K562 (cell line): ENCODE data around the gene HOXA4. TPM values are rescaled to one million over a fixed set of nuclear protein-coding genes. Genes with fewer than 3 reads are reported as not detected.

ENCODE experiments used
- ATAC-seq: fragments of 200-7000 bp; cut with Tn5 transposase; 3 replicates; pipeline ENCODE4 v1.9.1; 2020; ENCODE audit warnings: moderate library complexity
- BruUV-seq: library from RNA; stranded (reverse); fragments of 400-500 nt; replicated peaks from 2 replicates; lab custom pipeline; 2021; lab: Mats Ljungman, UMichigan
- CTCF ChIA-PET: fragments of 300-600 bp; formaldehyde crosslinking; extraction: SDS; loops from one replicate; lab custom pipeline; 2021; ENCODE audit warnings: low intra/inter-chr PET ratio; lab: Yijun Ruan, JAX
- POLR2A ChIA-PET: fragments of 300-600, 350-650 bp; sonication (Branson Sonifier 250); formaldehyde crosslinking; extraction: SDS; loops from one replicate; lab custom pipeline; 2021; ENCODE audit warnings: antibody characterized with exemption, inconsistent platforms; lab: Yijun Ruan, JAX
- DNase-seq, 4 experiments: peaks; one replicate each; pipeline versions ENCODE4 v3.0.0 to v3.0.0-alpha.2; 2011 to 2018; ENCODE audit warnings: low spot score in 3 of 4, mixed read lengths in 3 of 4; ENCODE audit errors: extremely low read depth in 1 of 4
- FAIRE-seq: peaks from 2 replicates; lab custom pipeline; 2011; peaks lifted over from hg19 to GRCh38; lab: Jason Lieb, UNC
- H2AFZ ChIP-seq: 2 replicates; pipeline ENCODE4 v1.6.0; 2011; ENCODE audit warnings: low read depth, low read length, control low read depth, inconsistent platforms
- H3K27ac ChIP-seq: fragments of 200-600 bp; 3 replicates; pipeline ENCODE4 v1.8.0; 2011; ENCODE audit warnings: low read depth, mild to moderate bottlenecking, control low read depth, inconsistent platforms, low read length, moderate library complexity, mixed read lengths; ENCODE audit errors: extremely low read depth
- H3K27me3 ChIP-seq, 2 experiments: fragments of 300-600 bp in 1 of 2; 2 replicates in 1 of 2; 3 replicates in 1 of 2; pipeline versions ENCODE4 v1.6.0 to v1.8.0; 2011; ENCODE audit warnings: inconsistent platforms in 2 of 2, low read length in 2 of 2, mild to moderate bottlenecking in 1 of 2, mixed read lengths in 1 of 2, moderate library complexity in 1 of 2; ENCODE audit not compliant: control insufficient read depth in 2 of 2, insufficient read depth in 2 of 2
- H3K36me3 ChIP-seq: fragments of 300-600 bp; 3 replicates; pipeline ENCODE4 v1.8.0; 2011; ENCODE audit warnings: mild to moderate bottlenecking, low read length, inconsistent platforms; ENCODE audit not compliant: control insufficient read depth, insufficient read depth
- H3K4me1 ChIP-seq, 2 experiments: fragments of 200-600 bp in 1 of 2; replicated peaks in 1 of 2; 2 replicates in 1 of 2; 3 replicates in 1 of 2; pipeline versions ENCODE4 v1.5.1 to v1.8.0; 2011; ENCODE audit warnings: inconsistent platforms in 2 of 2, low read length in 2 of 2, mild to moderate bottlenecking in 1 of 2, mixed read lengths in 1 of 2, moderate library complexity in 1 of 2; ENCODE audit not compliant: control insufficient read depth in 2 of 2, insufficient read depth in 2 of 2
- H3K4me2 ChIP-seq: 2 replicates; pipeline ENCODE4 v1.6.1; 2011; ENCODE audit warnings: low read length, control low read depth, inconsistent platforms, mixed read lengths; ENCODE audit not compliant: insufficient read depth
- H3K4me3 ChIP-seq: fragments of 200-600 bp; sonication (generic), shearing (Covaris generic); 2 replicates; pipeline ENCODE4 v1.5.1; 2016; ENCODE audit warnings: control low read depth, inconsistent platforms
- H3K79me2 ChIP-seq: fragments of 200-600 bp; 3 replicates; pipeline ENCODE4 v1.8.0; 2011; ENCODE audit warnings: low read length, inconsistent platforms; ENCODE audit not compliant: control insufficient read depth, insufficient read depth
- H3K9ac ChIP-seq, 2 experiments: 2 replicates each; pipeline versions ENCODE4 v1.6.0 to v1.6.1; 2011; ENCODE audit warnings: low read depth in 2 of 2, low read length in 2 of 2, control low read depth in 1 of 2, inconsistent platforms in 1 of 2, mild to moderate bottlenecking in 1 of 2, mixed read lengths in 1 of 2; ENCODE audit not compliant: insufficient read depth in 1 of 2
- H3K9me1 ChIP-seq: one replicate; pipeline ENCODE4 v1.6.0; 2011; ENCODE audit warnings: inconsistent platforms, mild to moderate bottlenecking, low read length, moderate library complexity; ENCODE audit not compliant: control insufficient read depth, insufficient read depth
- H3K9me3 ChIP-seq: replicated peaks from 2 replicates; pipeline ENCODE4 v1.5.1; 2011; ENCODE audit warnings: low read depth, low read length, inconsistent platforms; ENCODE audit not compliant: control insufficient read depth, insufficient read depth
- H4K20me1 ChIP-seq: replicated peaks from 2 replicates; pipeline ENCODE4 v1.6.1; 2011; ENCODE audit warnings: low read length, inconsistent platforms, mixed read lengths; ENCODE audit not compliant: control insufficient read depth, insufficient read depth
- ARID1B ChIP-seq: fragments of 450-650 bp; IDR thresholded peaks from 2 replicates; pipeline ENCODE4 v1.6.1; 2016; ENCODE audit warnings: antibody characterized with exemption, mild to moderate bottlenecking, inconsistent platforms
- DACH1 ChIP-seq: fragments of 450-650 bp; IDR thresholded peaks from 2 replicates; pipeline ENCODE4 v1.6.1; 2018; ENCODE audit not compliant: partially characterized antibody
- EGR1 ChIP-seq: fragments of 450-650 bp; conservative IDR thresholded peaks from 2 replicates; pipeline ENCODE4 v1.6.1; 2017; ENCODE audit warnings: mild to moderate bottlenecking
- GABPB1 ChIP-seq: sonication (generic); formaldehyde crosslinking; IDR thresholded peaks from 2 replicates; pipeline ENCODE4 v1.8.0; 2022; ENCODE audit warnings: mild to moderate bottlenecking, missing genetic modification reagents
- HNRNPL ChIP-seq: fragments of 200-400 bp; formaldehyde crosslinking; IDR thresholded peaks from 2 replicates; pipeline ENCODE4 v1.6.1; 2017; ENCODE audit warnings: low read depth, mild to moderate bottlenecking, low read length
- MCM7 ChIP-seq, 2 experiments: fragments of 450-650 bp; IDR thresholded peaks; 2 replicates each; pipeline ENCODE4 v1.6.1; 2016 to 2018
- MED1 ChIP-seq: sonication (generic); formaldehyde crosslinking; IDR thresholded peaks from 2 replicates; pipeline ENCODE4 v1.8.1; 2023; ENCODE audit warnings: missing genetic modification reagents, borderline replicate concordance
- NCOA6 ChIP-seq: fragments of 450-650 bp; IDR thresholded peaks from 2 replicates; pipeline ENCODE4 v1.6.1; 2017; ENCODE audit warnings: mild to moderate bottlenecking
- POLR3A ChIP-seq: IDR thresholded peaks from 2 replicates; pipeline ENCODE4 v1.6.1; 2011; ENCODE audit warnings: borderline replicate concordance, mild to moderate bottlenecking, moderate library complexity; ENCODE audit not compliant: insufficient read length, insufficient read depth; ENCODE audit errors: extremely low read depth
- RBM14 ChIP-seq: fragments of 200-400 bp; formaldehyde crosslinking; IDR thresholded peaks from 2 replicates; pipeline ENCODE4 v1.6.1; 2018; ENCODE audit warnings: low read depth, mild to moderate bottlenecking, low read length, moderate library complexity, borderline replicate concordance; ENCODE audit not compliant: insufficient read depth
- RFX1 ChIP-seq: fragments of 450-650 bp; IDR thresholded peaks from 2 replicates; pipeline ENCODE4 v1.6.1; 2016; ENCODE audit warnings: mild to moderate bottlenecking, moderate library complexity
- SETDB1 ChIP-seq: IDR thresholded peaks from one replicate; pipeline ENCODE4 v1.6.1; 2012; ENCODE audit warnings: low read length, control low read depth, inconsistent platforms
- SNIP1 ChIP-seq: fragments of 450-650 bp; IDR thresholded peaks from 2 replicates; pipeline ENCODE4 v1.7.1; 2017; ENCODE audit warnings: low read depth, mild to moderate bottlenecking
- SRSF3 ChIP-seq: fragments of 200-400 bp; formaldehyde crosslinking; IDR thresholded peaks from 2 replicates; pipeline ENCODE4 v1.6.1; 2016; ENCODE audit warnings: mild to moderate bottlenecking, low read length, moderate library complexity; ENCODE audit not compliant: insufficient read depth
- ZNF121 ChIP-seq: sonication (generic); formaldehyde crosslinking; conservative IDR thresholded peaks from 2 replicates; pipeline ENCODE4 v1.8.0; 2022; ENCODE audit warnings: missing genetic modification reagents
- ZNF41 ChIP-seq: fragments of 250-450 bp; sonication (Bioruptor Pico); conservative IDR thresholded peaks from 2 replicates; pipeline ENCODE4 v1.4.0; 2020; ENCODE audit warnings: mild to moderate bottlenecking
- ZNF436 ChIP-seq: fragments of 250-450, 450-650 bp; sonication (Bioruptor Pico); formaldehyde crosslinking; IDR thresholded peaks from 2 replicates; pipeline ENCODE4 v1.7.0; 2020; ENCODE audit warnings: mild to moderate bottlenecking
- WGBS: fragments of 100-300 bp; shearing (Covaris generic); methylation state at CpG from one replicate; pipeline ENCODE4 v1.1.6; 2016; ENCODE audit warnings: low coverage, mixed read lengths; ENCODE audit not compliant: insufficient coverage; ENCODE audit errors: missing lambda C conversion rate; 5-methylcytosine and 5-hydroxymethylcytosine counted together
- in situ Hi-C: fragments of 300-500 bp; cut with MboI; formaldehyde crosslinking; loops from 4 replicates; pipeline ENCODE4 v1.15.0; 2018; ENCODE audit warnings: inconsistent platforms, mixed read lengths
- intact Hi-C: fragments of 100-400 bp; cut with micrococcal nuclease; formaldehyde crosslinking; loops from 2 replicates; pipeline ENCODE4 v1.14.2; 2022
- polyA plus RNA-seq, 8 experiments: library from polyadenylated mRNA; depleted of rRNA in 4 of 8; stranded (reverse) in 5 of 8; unstranded in 3 of 8; fragments of >200 nt; fragmentation: Nextera tagmentation in 2 of 8; fragmentation: Illumina TruSeq in 1 of 8; extraction: Ambion mirVana in 2 of 8; extraction: Trizol in 1 of 8; gene quantifications; 2 replicates each; pipeline versions ENCODE4 v1.2.1 to v1.2.3, GENCODE V29; 2011 to 2014; ENCODE audit warnings: inconsistent platforms in 1 of 8, missing spikeins in 1 of 8
- total RNA-seq, 7 experiments: library from RNA; depleted of rRNA in 6 of 7; stranded (reverse); fragments of >200 nt in 6 of 7; fragmentation: Illumina TruSeq in 2 of 7; extraction: Trizol in 2 of 7; gene quantifications; 2 replicates each; pipeline versions ENCODE4 v1.2.1 to v1.2.3, GENCODE V29; 2011 to 2021; ENCODE audit warnings: low replicate concordance in 1 of 7

Gene HOXA4
- total and polyA plus RNA-seq, 9 of the 15 experiments (the other 6 are each of a cell fraction or from before 2014, with no cell fraction given): not detected

GRCh38 chr7:27079234-27079975, 51.2 kb downstream of the HOXA4 start:
- H3K4me2 ChIP-seq: no peak overlapping the region
- H3K4me3 ChIP-seq: no peak overlapping the region
- H3K9ac ChIP-seq: no peak overlapping the region
- no peaks in the 10 kb centered on the region for H3K9me1 ChIP-seq
- ChIA-PET CTCF (no interaction called here), POLR2A (interaction anchor here (0.5 kb wide), 1 partner anchor 1500 kb away, joined by 3 read pairs; no protein-coding TSS in a partner anchor)
- in situ Hi-C loops: loop anchor here (5.0 kb wide), 1 partner anchor 48 kb away; no protein-coding TSS in a partner anchor
- no peaks in the 10 kb centered on the region for H3K36me3 ChIP-seq
- no peak overlapping the region for H3K27ac ChIP-seq
- H2AFZ ChIP-seq: no peak overlapping the region
- no peaks in the 10 kb centered on the region for H3K79me2 ChIP-seq
- intact Hi-C loops: no loop called here
- H4K20me1 ChIP-seq: no peaks in the 10 kb centered on the region
- no peaks in the 10 kb centered on the region for H3K9me3 ChIP-seq
- ATAC-seq (no peak), DNase-seq (no peak), FAIRE-seq (no peak)
- H3K4me1 ChIP-seq: no peaks in the 10 kb centered on the region
- 0% methylated on average over 1 of the region's 1 CpG for WGBS
- TF ChIP-seq SETDB1 (no peak), POLR3A (no peak), MCM7 (IDR thresholded peaks at IDR 0.05) (no peak), DACH1 (no peak), MED1 (CRISPR knock-in tag) (no peak), HNRNPL (no peak), EGR1 (no peak), SRSF3 (no peak), GABPB1 (CRISPR knock-in tag) (no peak), ARID1B (no peak), ZNF436 (CRISPR knock-in tag) (no peak), ZNF41 (CRISPR knock-in tag) (no peak), RBM14 (no peak), SNIP1 (no peak), ZNF121 (CRISPR knock-in tag) (no peak), RFX1 (no peak), NCOA6 (no peak)
- BruUV-seq: no TSS peak
- H3K27me3 ChIP-seq: peaks cover 0 to 4% of the 10 kb centered on the region in 2 experiments; a peak in 1 of 5 replicates
